Measurements from ENCODE around the gene MIB1.

MIB1 gene

DNA sequence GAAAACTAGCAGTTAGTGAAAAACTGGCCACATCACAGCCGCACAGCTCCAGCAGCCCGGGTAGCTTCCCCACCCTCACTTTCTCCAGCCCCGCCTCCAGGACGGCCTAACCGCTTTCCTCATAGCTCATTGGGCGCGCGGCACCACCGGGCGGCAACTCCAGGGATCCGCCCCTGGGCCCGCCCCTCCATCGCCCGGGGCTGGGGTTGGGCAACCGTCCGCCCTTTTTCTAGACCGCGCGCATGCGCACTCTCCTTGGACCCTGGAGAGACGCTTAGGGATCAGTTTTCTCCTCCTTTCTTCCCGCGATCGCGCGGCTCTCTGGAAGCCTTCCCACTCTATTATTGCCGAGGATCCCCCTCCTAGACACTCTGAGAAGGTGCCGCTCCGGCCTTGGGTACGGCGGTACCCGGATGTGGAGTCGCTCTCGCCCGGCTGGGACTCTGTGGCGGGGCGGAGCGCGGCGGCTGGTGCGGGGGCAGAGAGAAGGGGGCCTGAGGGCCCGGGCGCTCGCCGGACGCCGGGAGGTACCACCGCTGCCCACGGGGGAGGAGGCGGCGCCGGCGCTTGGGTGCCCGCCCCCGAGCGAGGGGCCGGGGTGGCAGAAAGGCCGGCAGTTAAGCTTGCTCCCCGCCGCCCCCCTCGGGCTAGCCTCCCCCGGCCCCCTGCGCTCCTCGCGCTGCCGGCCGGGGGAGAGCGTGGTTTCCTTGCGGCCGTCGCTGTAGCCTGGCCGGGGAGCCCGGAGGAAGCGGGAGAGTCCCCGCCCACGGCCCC is at the start of gene MIB1:
TSS of gene MIB1 (plus strand) at position 255 of the 774 bp plus-strand sequence. CDS start 792 bp downstream, outside the sequence.
- peak; percentile 98 for ATAC-seq
- TF ChIP-seq ZC3H10 (CRISPR knock-in tag; IDR thresholded peaks at IDR 0.05): no peak
- no peak for TF ChIP-seq ARNTL (CRISPR knock-in tag; IDR thresholded peaks at IDR 0.05; ENCODE audit: borderline replicate concordance, low read depth)
- no peak for TF ChIP-seq TCF4 (CRISPR knock-in tag; IDR thresholded peaks at IDR 0.05; ENCODE audit: borderline replicate concordance)
- TF ChIP-seq SNAI2 (CRISPR knock-in tag; IDR thresholded peaks at IDR 0.05): no peak
- no peak for TF ChIP-seq CSDC2 (CRISPR knock-in tag; IDR thresholded peaks at IDR 0.05)
- TF ChIP-seq RARB (CRISPR knock-in tag; IDR thresholded peaks at IDR 0.05): no peak
- TF ChIP-seq, protein P1, sequence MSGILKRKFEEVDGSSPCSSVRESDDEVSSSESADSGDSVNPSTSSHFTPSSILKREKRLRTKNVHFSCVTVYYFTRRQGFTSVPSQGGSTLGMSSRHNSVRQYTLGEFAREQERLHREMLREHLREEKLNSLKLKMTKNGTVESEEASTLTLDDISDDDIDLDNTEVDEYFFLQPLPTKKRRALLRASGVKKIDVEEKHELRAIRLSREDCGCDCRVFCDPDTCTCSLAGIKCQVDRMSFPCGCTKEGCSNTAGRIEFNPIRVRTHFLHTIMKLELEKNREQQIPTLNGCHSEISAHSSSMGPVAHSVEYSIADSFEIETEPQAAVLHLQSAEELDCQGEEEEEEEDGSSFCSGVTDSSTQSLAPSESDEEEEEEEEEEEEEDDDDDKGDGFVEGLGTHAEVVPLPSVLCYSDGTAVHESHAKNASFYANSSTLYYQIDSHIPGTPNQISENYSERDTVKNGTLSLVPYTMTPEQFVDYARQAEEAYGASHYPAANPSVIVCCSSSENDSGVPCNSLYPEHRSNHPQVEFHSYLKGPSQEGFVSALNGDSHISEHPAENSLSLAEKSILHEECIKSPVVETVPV (CRISPR knock-in tag; IDR thresholded peaks at IDR 0.05): no peak
- no peak for TF ChIP-seq ISL1 (CRISPR knock-in tag; IDR thresholded peaks at IDR 0.05)
- TF ChIP-seq TOX (CRISPR knock-in tag; IDR thresholded peaks at IDR 0.05; ENCODE audit: borderline replicate concordance): no peak
- no peak for TF ChIP-seq OSR1 (CRISPR knock-in tag; IDR thresholded peaks at IDR 0.05)
- no peak for TF ChIP-seq POU6F1 (CRISPR knock-in tag; IDR thresholded peaks at IDR 0.05; ENCODE audit: borderline replicate concordance, low read depth)
- no peak for TF ChIP-seq ZFP30 (CRISPR knock-in tag; IDR thresholded peaks at IDR 0.05)
- no peak for TF ChIP-seq GLIS3 (CRISPR knock-in tag; IDR thresholded peaks at IDR 0.05)
- no peak for TF ChIP-seq PATZ1 (CRISPR knock-in tag; IDR thresholded peaks at IDR 0.05; ENCODE audit: borderline replicate concordance)
- no peak for TF ChIP-seq BACH2 (CRISPR knock-in tag; IDR thresholded peaks at IDR 0.05; ENCODE audit: borderline replicate concordance)
- TF ChIP-seq ZFP3 (CRISPR knock-in tag; IDR thresholded peaks at IDR 0.05): no peak
- TF ChIP-seq ZNF70 (CRISPR knock-in tag; IDR thresholded peaks at IDR 0.05): no peak
- TF ChIP-seq, protein P2, sequence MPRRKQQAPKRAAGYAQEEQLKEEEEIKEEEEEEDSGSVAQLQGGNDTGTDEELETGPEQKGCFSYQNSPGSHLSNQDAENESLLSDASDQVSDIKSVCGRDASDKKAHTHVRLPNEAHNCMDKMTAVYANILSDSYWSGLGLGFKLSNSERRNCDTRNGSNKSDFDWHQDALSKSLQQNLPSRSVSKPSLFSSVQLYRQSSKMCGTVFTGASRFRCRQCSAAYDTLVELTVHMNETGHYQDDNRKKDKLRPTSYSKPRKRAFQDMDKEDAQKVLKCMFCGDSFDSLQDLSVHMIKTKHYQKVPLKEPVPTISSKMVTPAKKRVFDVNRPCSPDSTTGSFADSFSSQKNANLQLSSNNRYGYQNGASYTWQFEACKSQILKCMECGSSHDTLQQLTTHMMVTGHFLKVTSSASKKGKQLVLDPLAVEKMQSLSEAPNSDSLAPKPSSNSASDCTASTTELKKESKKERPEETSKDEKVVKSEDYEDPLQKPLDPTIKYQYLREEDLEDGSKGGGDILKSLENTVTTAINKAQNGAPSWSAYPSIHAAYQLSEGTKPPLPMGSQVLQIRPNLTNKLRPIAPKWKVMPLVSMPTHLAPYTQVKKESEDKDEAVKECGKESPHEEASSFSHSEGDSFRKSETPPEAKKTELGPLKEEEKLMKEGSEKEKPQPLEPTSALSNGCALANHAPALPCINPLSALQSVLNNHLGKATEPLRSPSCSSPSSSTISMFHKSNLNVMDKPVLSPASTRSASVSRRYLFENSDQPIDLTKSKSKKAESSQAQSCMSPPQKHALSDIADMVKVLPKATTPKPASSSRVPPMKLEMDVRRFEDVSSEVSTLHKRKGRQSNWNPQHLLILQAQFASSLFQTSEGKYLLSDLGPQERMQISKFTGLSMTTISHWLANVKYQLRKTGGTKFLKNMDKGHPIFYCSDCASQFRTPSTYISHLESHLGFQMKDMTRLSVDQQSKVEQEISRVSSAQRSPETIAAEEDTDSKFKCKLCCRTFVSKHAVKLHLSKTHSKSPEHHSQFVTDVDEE (CRISPR knock-in tag; IDR thresholded peaks at IDR 0.05): no peak
- TF ChIP-seq ESRRG (CRISPR knock-in tag; IDR thresholded peaks at IDR 0.05): no peak

DNA sequence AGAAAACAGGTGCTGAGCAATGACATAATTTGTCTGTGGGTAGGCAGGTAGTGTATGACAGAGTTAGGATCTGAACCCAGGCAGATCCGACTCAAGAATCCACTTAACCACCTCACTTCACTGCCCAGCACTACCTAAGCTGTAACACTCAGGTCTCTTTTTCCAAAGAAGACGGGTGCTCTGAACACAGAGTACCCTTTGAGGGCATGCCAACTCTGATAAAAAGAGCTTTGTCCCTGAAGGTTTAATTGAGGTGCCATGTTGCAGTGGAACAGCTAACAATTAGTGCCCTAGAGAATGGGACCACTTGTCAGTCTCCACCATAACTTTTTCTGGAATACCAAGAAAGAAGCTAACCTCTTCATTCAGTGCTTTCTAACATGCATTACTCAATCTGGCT is 47.3 kb upstream of the MIB1 start:
- ATAC-seq: no peak
- TF ChIP-seq ESRRG (CRISPR knock-in tag; IDR thresholded peaks at IDR 0.05) (no peak), RARB (CRISPR knock-in tag; IDR thresholded peaks at IDR 0.05) (no peak), PATZ1 (CRISPR knock-in tag; IDR thresholded peaks at IDR 0.05; ENCODE audit: borderline replicate concordance) (no peak)
- TF ChIP-seq, protein P2 (CRISPR knock-in tag; IDR thresholded peaks at IDR 0.05): no peak

Data from SK-N-SH treated with all-trans-retinoic acid at 6 μM for 48 hours (cell line).